Activated CD8-positive, alpha-beta T cell treated with anti-CD3 and anti-CD28 coated beads for 36 hours (primary cell): Measurements from ENCODE around the gene SIGLEC9. TPM values are rescaled to one million over a fixed set of nuclear protein-coding genes. Genes with fewer than 3 reads are reported as not detected.

ENCODE experiments used
- ATAC-seq: fragments of 200-7000 bp; cut with Tn5 transposase; one replicate; pipeline ENCODE4 v1.10.0; 2021; ENCODE audit warnings: mild to moderate bottlenecking, moderate library complexity
- CTCF ChIA-PET: fragments of 350-600 bp; sonication (Branson Sonifier 250); formaldehyde crosslinking; loops from one replicate; lab custom pipeline; 2021; ENCODE audit warnings: antibody characterized with exemption; lab: Charles Lee
- POLR2A ChIA-PET: fragments of 350-600 bp; sonication (Branson Sonifier 250); formaldehyde crosslinking; loops from one replicate; lab custom pipeline; 2021; ENCODE audit warnings: antibody characterized with exemption; lab: Charles Lee
- DNase-seq: peaks from one replicate; pipeline ENCODE4 v3.0.0-alpha.2; 2020
- H3K27ac Mint-ChIP-seq: one replicate; pipeline ENCODE4 v1.8.0; 2021; ENCODE audit warnings: mild to moderate bottlenecking, mixed read lengths
- H3K27me3 Mint-ChIP-seq: one replicate; pipeline ENCODE4 v1.8.0; 2021; ENCODE audit warnings: mixed read lengths
- H3K36me3 Mint-ChIP-seq: one replicate; pipeline ENCODE4 v1.8.0; 2021; ENCODE audit warnings: low read depth, mixed read lengths
- H3K4me1 Mint-ChIP-seq: one replicate; pipeline ENCODE4 v1.8.0; 2021; ENCODE audit warnings: low read depth, mixed read lengths
- H3K4me3 Mint-ChIP-seq: one replicate; pipeline ENCODE4 v1.8.0; 2021; ENCODE audit warnings: mild to moderate bottlenecking, moderate library complexity, mixed read lengths
- H3K9me3 Mint-ChIP-seq: one replicate; pipeline ENCODE4 v1.8.0; 2021; ENCODE audit warnings: mixed read lengths
- intact Hi-C: fragments of 100-400 bp; cut with micrococcal nuclease; formaldehyde crosslinking; loops from one replicate; pipeline ENCODE4 v1.10.0; 2022
- total RNA-seq, 2 experiments: library from RNA; stranded (reverse); gene quantifications; one replicate each; pipeline ENCODE4 v1.2.3, GENCODE V29; 2021
- TF ChIP-seq, protein P1 (sequence below): fragments of 200-600 bp; IDR thresholded peaks from one replicate; pipeline ENCODE4 v1.8.0; 2022; ENCODE audit warnings: antibody characterized with exemption, mild to moderate bottlenecking

SIGLEC9 gene
- total RNA-seq, 2 experiments from 2014 or later, result 0.40 to 0.65 TPM

DNA sequence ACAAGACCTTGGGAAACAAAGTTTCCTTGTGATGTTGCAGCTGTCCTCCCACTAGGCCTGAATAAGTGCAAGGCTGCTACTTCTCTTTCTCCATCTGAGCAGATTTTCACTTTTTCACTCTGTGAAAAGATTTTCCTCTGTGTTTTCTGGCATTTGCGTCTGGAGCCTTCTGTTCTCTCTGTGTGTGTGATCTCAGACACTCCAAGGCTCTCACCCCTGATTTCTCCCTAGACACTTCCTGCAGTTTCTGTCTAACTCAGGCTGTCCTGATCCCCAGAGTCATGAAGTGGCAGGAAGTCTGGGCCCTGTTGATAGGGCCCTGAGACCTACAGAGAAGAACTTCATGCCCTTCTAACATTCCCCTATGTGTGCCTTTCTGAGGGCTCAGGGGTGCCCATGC lies 54.5 kb downstream of the SIGLEC9 start:
- DNase-seq (no peak), ATAC-seq (no peak)
- no peak overlapping the region for H3K27ac Mint-ChIP-seq
- no peak overlapping the region for H3K4me3 Mint-ChIP-seq
- no peaks in the 10 kb centered on the region for H3K4me1 Mint-ChIP-seq
- intact Hi-C loops, result no loop called here
- peaks cover 3% of the 10 kb centered on the region for H3K27me3 Mint-ChIP-seq
- TF ChIP-seq, protein P1, sequence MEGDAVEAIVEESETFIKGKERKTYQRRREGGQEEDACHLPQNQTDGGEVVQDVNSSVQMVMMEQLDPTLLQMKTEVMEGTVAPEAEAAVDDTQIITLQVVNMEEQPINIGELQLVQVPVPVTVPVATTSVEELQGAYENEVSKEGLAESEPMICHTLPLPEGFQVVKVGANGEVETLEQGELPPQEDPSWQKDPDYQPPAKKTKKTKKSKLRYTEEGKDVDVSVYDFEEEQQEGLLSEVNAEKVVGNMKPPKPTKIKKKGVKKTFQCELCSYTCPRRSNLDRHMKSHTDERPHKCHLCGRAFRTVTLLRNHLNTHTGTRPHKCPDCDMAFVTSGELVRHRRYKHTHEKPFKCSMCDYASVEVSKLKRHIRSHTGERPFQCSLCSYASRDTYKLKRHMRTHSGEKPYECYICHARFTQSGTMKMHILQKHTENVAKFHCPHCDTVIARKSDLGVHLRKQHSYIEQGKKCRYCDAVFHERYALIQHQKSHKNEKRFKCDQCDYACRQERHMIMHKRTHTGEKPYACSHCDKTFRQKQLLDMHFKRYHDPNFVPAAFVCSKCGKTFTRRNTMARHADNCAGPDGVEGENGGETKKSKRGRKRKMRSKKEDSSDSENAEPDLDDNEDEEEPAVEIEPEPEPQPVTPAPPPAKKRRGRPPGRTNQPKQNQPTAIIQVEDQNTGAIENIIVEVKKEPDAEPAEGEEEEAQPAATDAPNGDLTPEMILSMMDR, result no peak
- H3K36me3 Mint-ChIP-seq, result no peaks in the 10 kb centered on the region
- CTCF ChIA-PET, result interaction anchor here (0.7 to 4.2 kb wide), 2 partner anchors 11 to 21 kb away, joined by 3 to 16 read pairs; no protein-coding TSS in a partner anchor
- POLR2A ChIA-PET, result interaction anchor here (0.7 kb wide), 1 partner anchor 45 kb away, joined by 3 read pairs; no protein-coding TSS in a partner anchor
- no peaks in the 10 kb centered on the region for H3K9me3 Mint-ChIP-seq

Other genes with a start within 250 kb of the SIGLEC9 start
- not detected for gene KLK4, start 213.5 kb upstream of the SIGLEC9 start, total RNA-seq
- not detected for gene KLK5, start 171.9 kb upstream of the SIGLEC9 start, total RNA-seq
- gene KLK6, start 155.3 kb upstream of the SIGLEC9 start, total RNA-seq, result not detected
- gene KLK7, start 141.0 kb upstream of the SIGLEC9 start, total RNA-seq, result not detected
- not detected for gene KLK8, start 123.3 kb upstream of the SIGLEC9 start, total RNA-seq
- not detected for gene KLK10, start 105.2 kb upstream of the SIGLEC9 start, total RNA-seq
- not detected for gene KLK11, start 98.3 kb upstream of the SIGLEC9 start, total RNA-seq
- not detected for gene KLK12, start 89.9 kb upstream of the SIGLEC9 start, total RNA-seq
- gene KLK13, start 59.8 kb upstream of the SIGLEC9 start, total RNA-seq, result not detected
- gene KLK14, start 42.0 kb upstream of the SIGLEC9 start, total RNA-seq, result under 1 TPM; 0.32 to 0.43 TPM
- 10 to 100 TPM; 10.6 to 11.1 TPM for gene CTU1, start 16.5 kb upstream of the SIGLEC9 start, total RNA-seq
- gene SIGLEC7, start 17.4 kb downstream of the SIGLEC9 start, total RNA-seq, result not detected
- under 1 TPM in 1 of 2 experiments, not detected in 1; 0.54 TPM for gene CD33, start 100.2 kb downstream of the SIGLEC9 start, total RNA-seq
- gene SIGLECL1, start 126.2 kb downstream of the SIGLEC9 start, total RNA-seq, result not detected
- under 1 TPM; 0.16 to 0.23 TPM for gene IGLON5, start 186.7 kb downstream of the SIGLEC9 start, total RNA-seq
- 1 to 10 TPM; 3.6 to 3.7 TPM for gene VSIG10L, start 217.2 kb downstream of the SIGLEC9 start, total RNA-seq
- 100 to 1,000 TPM; 151 to 162 TPM for gene ETFB, start 241.5 kb downstream of the SIGLEC9 start, total RNA-seq
- 1 to 10 TPM; 5.0 to 5.4 TPM for gene CLDND2, start 244.1 kb downstream of the SIGLEC9 start, total RNA-seq
- 100 to 1,000 TPM; 258 to 283 TPM for gene NKG7, start 247.7 kb downstream of the SIGLEC9 start, total RNA-seq